Loucy (cell line): ENCODE results near the gene MAN1B1.

Experiments used
- H2AFZ ChIP-seq: fragments of 200-600 bp; sonication (generic); 2 replicates; pipeline ENCODE4 v1.6.0; 2016; ENCODE audit warnings: antibody characterized with exemption, mild to moderate bottlenecking, low read length, moderate library complexity
- H3F3A ChIP-seq: fragments of 200-600 bp; 2 replicates; pipeline ENCODE4 v1.6.0; 2016; ENCODE audit warnings: antibody characterized with exemption, low read depth, mild to moderate bottlenecking
- H3K27me3 ChIP-seq: fragments of 200-600 bp; sonication (generic); 2 replicates; pipeline ENCODE4 v1.6.1; 2014; ENCODE audit warnings: low read length, mild to moderate bottlenecking; ENCODE audit not compliant: insufficient read depth, poor library complexity, severe bottlenecking
- H3K36me3 ChIP-seq: fragments of 200-600 bp; sonication (generic); 2 replicates; pipeline ENCODE4 v1.6.1; 2016; ENCODE audit warnings: low read length; ENCODE audit not compliant: insufficient read depth
- H3K4me1 ChIP-seq: fragments of 200-600 bp; sonication (generic); 2 replicates; pipeline ENCODE4 v1.5.1; 2014; ENCODE audit warnings: low read length, mild to moderate bottlenecking; ENCODE audit not compliant: insufficient read depth, poor library complexity, severe bottlenecking
- H3K4me2 ChIP-seq: fragments of 200-600 bp; sonication (generic); 2 replicates; pipeline ENCODE4 v1.6.0; 2014; ENCODE audit warnings: antibody characterized with exemption, low read length, low read depth, mild to moderate bottlenecking; ENCODE audit not compliant: poor library complexity, severe bottlenecking
- H3K4me3 ChIP-seq: fragments of 200-600 bp; sonication (generic); 2 replicates; pipeline ENCODE4 v1.5.1; 2014; ENCODE audit warnings: low read length, mild to moderate bottlenecking, mixed read lengths; ENCODE audit not compliant: poor library complexity, severe bottlenecking
- H3K79me2 ChIP-seq: fragments of 200-600 bp; sonication (generic); 2 replicates; pipeline ENCODE4 v1.6.1; 2014; ENCODE audit warnings: low read length; ENCODE audit not compliant: insufficient read depth
- H3K9ac ChIP-seq: fragments of 200-600 bp; sonication (generic); 2 replicates; pipeline ENCODE4 v1.6.0; 2014; ENCODE audit warnings: mild to moderate bottlenecking, low read depth, low read length, moderate library complexity; ENCODE audit not compliant: poor library complexity, severe bottlenecking
- H3K9me2 ChIP-seq: fragments of 200-600 bp; sonication (generic); replicated peaks from 2 replicates; pipeline ENCODE4 v1.6.1; 2016; ENCODE audit warnings: low read depth, low read length, mixed read lengths
- H3K9me3 ChIP-seq: fragments of 200-600 bp; sonication (generic); 2 replicates; pipeline ENCODE4 v1.6.1; 2014; ENCODE audit warnings: mild to moderate bottlenecking, antibody characterized with exemption, low read length, low read depth; ENCODE audit not compliant: insufficient read depth
- H4K20me1 ChIP-seq: fragments of 200-600 bp; sonication (generic); 2 replicates; pipeline ENCODE4 v1.6.0; 2014; ENCODE audit warnings: antibody characterized with exemption, low read length, mild to moderate bottlenecking; ENCODE audit not compliant: insufficient read depth, poor library complexity, severe bottlenecking
- EZH2phosphoT487 ChIP-seq: fragments of 200-600 bp; IDR thresholded peaks from 2 replicates; pipeline ENCODE4 v1.6.1; 2018; ENCODE audit warnings: antibody characterized with exemption, mild to moderate bottlenecking, moderate library complexity, borderline replicate concordance
- TF ChIP-seq, protein P1 (sequence below): fragments of 200-600 bp; sonication (generic); conservative IDR thresholded peaks from 2 replicates; pipeline ENCODE4 v1.5.1; 2014; ENCODE audit warnings: mild to moderate bottlenecking, antibody characterized with exemption, low read length

The MAN1B1 gene

DNA sequence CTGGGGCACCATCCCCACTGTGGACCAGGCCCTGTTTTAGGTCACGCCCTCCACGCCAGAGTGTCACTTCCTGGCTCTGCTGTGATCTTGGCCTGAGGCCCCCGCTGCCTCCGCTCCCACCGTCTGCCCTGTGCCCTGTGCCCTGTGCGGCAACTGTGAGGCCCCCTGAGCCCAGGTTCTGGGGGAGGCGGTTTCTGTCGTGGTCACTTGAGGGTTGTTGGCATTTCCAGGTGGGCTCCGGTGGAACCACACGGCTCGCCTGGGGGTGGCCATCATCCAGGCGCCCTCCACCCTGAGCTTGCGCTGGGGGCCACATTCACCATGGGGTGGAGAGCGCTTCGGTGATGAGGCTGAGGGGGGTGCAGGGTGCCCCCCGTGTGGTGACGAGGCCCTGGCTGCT lies 21.2 kb downstream of the MAN1B1 start:
- no peaks in the 10 kb centered on the region for H3K9me2 ChIP-seq
- TF ChIP-seq, protein P1, sequence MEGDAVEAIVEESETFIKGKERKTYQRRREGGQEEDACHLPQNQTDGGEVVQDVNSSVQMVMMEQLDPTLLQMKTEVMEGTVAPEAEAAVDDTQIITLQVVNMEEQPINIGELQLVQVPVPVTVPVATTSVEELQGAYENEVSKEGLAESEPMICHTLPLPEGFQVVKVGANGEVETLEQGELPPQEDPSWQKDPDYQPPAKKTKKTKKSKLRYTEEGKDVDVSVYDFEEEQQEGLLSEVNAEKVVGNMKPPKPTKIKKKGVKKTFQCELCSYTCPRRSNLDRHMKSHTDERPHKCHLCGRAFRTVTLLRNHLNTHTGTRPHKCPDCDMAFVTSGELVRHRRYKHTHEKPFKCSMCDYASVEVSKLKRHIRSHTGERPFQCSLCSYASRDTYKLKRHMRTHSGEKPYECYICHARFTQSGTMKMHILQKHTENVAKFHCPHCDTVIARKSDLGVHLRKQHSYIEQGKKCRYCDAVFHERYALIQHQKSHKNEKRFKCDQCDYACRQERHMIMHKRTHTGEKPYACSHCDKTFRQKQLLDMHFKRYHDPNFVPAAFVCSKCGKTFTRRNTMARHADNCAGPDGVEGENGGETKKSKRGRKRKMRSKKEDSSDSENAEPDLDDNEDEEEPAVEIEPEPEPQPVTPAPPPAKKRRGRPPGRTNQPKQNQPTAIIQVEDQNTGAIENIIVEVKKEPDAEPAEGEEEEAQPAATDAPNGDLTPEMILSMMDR, result no peak
- TF ChIP-seq EZH2phosphoT487, result no peak
- no peaks in the 10 kb centered on the region for H4K20me1 ChIP-seq

DNA sequence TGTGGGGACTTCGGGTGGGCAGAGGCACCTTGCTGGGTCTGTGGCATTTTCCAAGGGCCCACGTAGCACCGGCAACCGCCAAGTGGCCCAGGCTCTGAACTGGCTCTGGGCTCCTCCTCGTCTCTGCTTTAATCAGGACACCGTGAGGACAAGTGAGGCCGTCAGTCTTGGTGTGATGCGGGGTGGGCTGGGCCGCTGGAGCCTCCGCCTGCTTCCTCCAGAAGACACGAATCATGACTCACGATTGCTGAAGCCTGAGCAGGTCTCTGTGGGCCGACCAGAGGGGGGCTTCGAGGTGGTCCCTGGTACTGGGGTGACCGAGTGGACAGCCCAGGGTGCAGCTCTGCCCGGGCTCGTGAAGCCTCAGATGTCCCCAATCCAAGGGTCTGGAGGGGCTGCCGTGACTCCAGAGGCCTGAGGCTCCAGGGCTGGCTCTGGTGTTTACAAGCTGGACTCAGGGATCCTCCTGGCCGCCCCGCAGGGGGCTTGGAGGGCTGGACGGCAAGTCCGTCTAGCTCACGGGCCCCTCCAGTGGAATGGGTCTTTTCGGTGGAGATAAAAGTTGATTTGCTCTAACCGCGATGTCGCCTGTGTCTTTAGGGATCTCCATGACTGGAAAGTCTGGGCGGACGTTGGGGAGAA lies 21.9 kb downstream of the MAN1B1 start:
- Histone ChIP-seq H3K4me3 (no peak overlapping the region), H3K9ac (no peak overlapping the region), H3K27me3 (no peaks in the 10 kb centered on the region), H3K4me1 (no peaks in the 10 kb centered on the region), H3K9me3 (no peaks in the 10 kb centered on the region), H2AFZ (no peak overlapping the region), H3K36me3 (peaks cover 48% of the 10 kb centered on the region; the same call in 1 of the 2 replicates), H4K20me1 (no peaks in the 10 kb centered on the region), H3F3A (no peaks in the 10 kb centered on the region), H3K9me2 (no peaks in the 10 kb centered on the region), H3K4me2 (no peak overlapping the region), H3K79me2 (no peaks in the 10 kb centered on the region)
- TF ChIP-seq, protein P1, result no peak
- TF ChIP-seq EZH2phosphoT487, result no peak

More for the DNA sequence above, 21.2 kb downstream of the MAN1B1 start:
- H3F3A ChIP-seq, result no peaks in the 10 kb centered on the region
- no peak overlapping the region for H3K4me3 ChIP-seq
- no peak overlapping the region for H3K9ac ChIP-seq
- no peaks in the 10 kb centered on the region for H3K27me3 ChIP-seq
- peaks cover 55% of the 10 kb centered on the region; the same call in 1 of the 2 replicates for H3K36me3 ChIP-seq
- no peaks in the 10 kb centered on the region for H3K9me3 ChIP-seq
- H3K4me2 ChIP-seq, result no peak overlapping the region
- H2AFZ ChIP-seq, result no peak overlapping the region
- H3K4me1 ChIP-seq, result no peaks in the 10 kb centered on the region
- H3K79me2 ChIP-seq, result no peaks in the 10 kb centered on the region

DNA sequence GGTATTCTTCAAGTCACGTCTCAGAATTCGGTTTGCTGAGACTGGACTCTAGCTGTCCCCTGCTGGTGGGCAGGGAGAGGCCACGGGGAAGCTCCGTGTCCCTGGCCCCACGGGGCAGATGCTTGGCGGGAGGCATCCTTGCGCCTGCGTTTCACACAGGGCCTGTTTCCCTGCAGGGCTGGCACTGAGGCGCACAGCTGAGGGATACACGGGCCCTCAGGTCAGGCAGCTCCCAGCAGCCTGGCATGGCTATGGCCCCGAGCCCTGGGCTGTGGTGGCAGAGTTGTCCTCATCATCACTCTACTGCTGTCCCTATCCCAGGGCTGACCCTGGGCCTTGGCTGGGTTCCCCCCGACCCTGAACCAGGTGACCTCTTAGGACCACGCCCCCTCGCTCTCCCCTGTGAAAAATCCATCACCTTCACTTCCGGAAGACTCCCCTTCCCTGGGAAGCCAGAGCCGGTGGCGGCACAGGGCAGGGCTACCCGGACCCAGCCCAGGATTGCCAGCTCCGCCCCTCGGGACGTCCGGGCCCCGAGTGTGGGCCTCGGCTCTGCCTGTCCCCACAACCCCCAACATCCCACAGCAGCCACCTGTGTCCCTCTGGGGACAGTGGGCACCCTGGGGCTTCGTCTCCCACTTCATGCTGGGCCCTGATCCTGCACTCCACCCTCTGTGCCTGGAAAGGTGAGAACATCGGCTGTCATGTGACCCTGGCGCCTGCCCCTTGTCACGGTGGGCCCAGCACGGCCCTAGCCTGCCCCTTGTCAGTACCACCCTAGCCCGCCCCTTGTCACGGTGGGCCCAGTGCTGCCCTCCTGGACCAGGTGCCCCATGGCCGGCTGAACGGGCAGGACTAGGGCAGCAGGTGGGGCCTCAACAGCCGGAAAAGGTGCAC lies 22.7 kb downstream of the MAN1B1 start:
- H3K9ac ChIP-seq, result no peak overlapping the region
- H2AFZ ChIP-seq, result no peak overlapping the region
- no peaks in the 10 kb centered on the region for H3K9me3 ChIP-seq
- no peak overlapping the region for H3K4me2 ChIP-seq
- H3K9me2 ChIP-seq, result no peaks in the 10 kb centered on the region
- H3K27me3 ChIP-seq, result no peaks in the 10 kb centered on the region
- peaks cover 42% of the 10 kb centered on the region; the same call in 1 of the 2 replicates for H3K36me3 ChIP-seq
- no peak overlapping the region for H3K4me3 ChIP-seq
- H4K20me1 ChIP-seq, result no peaks in the 10 kb centered on the region
- H3F3A ChIP-seq, result no peaks in the 10 kb centered on the region
- no peaks in the 10 kb centered on the region for H3K4me1 ChIP-seq
- no peaks in the 10 kb centered on the region for H3K79me2 ChIP-seq
- TF ChIP-seq EZH2phosphoT487, result no peak
- TF ChIP-seq, protein P1, result no peak
